ENCODE results near the gene LIMS3.
"Not testable (repeated sequence)": the region's sequence is repeated elsewhere in the genome, so short reads cannot be mapped to it uniquely, and the experiment has no call there.

DNA sequence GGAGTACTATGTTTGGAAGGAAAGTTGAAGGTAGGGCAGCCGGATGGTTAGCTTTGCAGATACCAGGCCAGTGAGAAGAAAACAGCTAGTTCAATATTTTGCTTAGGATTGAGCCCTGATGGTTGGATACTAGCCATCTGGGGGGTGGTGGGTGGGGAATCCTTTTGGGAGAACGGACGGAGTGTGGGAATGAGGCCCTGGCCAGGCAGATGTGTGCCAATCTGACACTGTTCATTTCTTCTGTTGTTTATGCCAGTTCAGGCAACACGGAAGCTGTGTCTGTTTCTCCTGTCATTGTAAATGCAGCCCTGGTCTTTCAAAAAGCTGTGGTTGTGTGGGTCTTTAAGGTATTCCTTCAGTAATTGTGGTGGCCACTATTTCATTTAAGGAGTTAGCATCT lies 7.5 kb upstream of the LIMS3 start:
- TF ChIP-seq, protein P1, sequence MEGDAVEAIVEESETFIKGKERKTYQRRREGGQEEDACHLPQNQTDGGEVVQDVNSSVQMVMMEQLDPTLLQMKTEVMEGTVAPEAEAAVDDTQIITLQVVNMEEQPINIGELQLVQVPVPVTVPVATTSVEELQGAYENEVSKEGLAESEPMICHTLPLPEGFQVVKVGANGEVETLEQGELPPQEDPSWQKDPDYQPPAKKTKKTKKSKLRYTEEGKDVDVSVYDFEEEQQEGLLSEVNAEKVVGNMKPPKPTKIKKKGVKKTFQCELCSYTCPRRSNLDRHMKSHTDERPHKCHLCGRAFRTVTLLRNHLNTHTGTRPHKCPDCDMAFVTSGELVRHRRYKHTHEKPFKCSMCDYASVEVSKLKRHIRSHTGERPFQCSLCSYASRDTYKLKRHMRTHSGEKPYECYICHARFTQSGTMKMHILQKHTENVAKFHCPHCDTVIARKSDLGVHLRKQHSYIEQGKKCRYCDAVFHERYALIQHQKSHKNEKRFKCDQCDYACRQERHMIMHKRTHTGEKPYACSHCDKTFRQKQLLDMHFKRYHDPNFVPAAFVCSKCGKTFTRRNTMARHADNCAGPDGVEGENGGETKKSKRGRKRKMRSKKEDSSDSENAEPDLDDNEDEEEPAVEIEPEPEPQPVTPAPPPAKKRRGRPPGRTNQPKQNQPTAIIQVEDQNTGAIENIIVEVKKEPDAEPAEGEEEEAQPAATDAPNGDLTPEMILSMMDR (IDR thresholded peaks at IDR 0.05; ENCODE audit: low read depth, low read length) = not testable (repeated sequence)
- TF ChIP-seq POLR2A (IDR thresholded peaks at IDR 0.05; ENCODE audit: extremely low read depth, insufficient read length) = not testable (repeated sequence)

All from NB4 (cell line).